ENCODE data around the gene ATP8A1. TPM values are rescaled to one million over a fixed set of nuclear protein-coding genes. Genes with fewer than 3 reads are reported as not detected.

The ATP8A1 gene
- 0.03 to 0.06 TPM (median 0.05 TPM) in 3 of 5 replicates, not detected in the others for total RNA-seq (2022; extraction: Qiagen RNA extraction; ENCODE audit: low read depth)

DNA sequence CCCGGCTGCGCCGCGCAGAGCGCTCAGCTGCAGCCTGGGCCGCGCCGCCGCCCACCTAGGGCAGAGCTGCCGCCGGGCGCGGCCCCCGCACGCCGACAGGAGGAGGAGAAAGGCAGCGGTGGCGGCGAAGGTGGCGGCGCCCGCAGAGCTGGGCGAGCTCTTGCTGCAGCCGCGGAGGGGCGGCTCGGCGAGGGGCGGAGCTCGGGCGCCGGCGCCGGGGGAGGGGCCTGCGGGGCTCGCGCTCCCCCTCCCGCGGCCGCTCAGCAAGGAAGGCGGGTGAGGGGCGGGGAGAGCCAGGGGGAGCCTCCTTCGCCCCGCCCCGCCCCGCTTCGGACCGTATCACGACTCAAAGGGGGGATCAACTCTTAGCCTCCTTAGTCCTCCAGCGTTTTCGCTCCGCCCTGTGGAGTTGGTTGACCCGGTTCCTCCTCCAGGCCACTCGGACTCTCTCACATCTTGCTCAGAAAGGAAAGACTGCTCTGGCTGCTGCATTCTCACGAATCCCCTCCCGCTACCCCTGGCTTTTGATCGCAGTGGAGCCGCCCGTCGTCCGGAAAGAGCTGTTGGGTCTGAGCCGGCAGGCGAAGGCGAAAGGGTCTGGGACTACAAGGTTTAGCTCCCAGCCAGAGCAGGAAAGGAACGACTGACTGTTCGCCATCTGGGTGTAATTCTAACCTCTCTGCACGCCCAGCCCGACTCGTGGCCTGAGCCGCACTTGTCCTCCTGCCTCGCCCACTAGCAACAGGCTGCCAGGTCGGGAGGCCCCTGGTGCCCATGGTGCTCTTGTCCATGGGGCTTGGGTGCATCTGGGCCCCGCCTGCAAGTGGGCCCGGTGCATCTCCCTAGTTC, at the start of gene ATP8A1:
Gene ATP8A1 (minus strand): TSS at position 162 of the 849 bp plus-strand sequence. CDS start 232 bp downstream, outside the sequence.

GRCh38 chr4:42396752-42397634, 259.9 kb downstream of the ATP8A1 start, which contains the start of gene SHISA3:
TSS of gene SHISA3 (plus strand) at chr4:42397488. CDS start at chr4:42398057, 569 bp downstream.

Other genes starting within 250 kb of the ATP8A1 start
- gene GRXCR1, start 235.6 kb upstream of the ATP8A1 start, total RNA-seq (2022; extraction: Qiagen RNA extraction; ENCODE audit: low read depth) = not detected in 5 replicates

All from A549 treated with ZK216348 at 1 μM for 4 hours (cell line).